ENCODE data around the gene ARHGEF3.

The ARHGEF3 gene

GRCh38 chr3:56681984-56682461 is 119.7 kb downstream of the ARHGEF3 start:
- no peak for DNase-seq (ENCODE audit: low read depth in 2 of 2)

DNA sequence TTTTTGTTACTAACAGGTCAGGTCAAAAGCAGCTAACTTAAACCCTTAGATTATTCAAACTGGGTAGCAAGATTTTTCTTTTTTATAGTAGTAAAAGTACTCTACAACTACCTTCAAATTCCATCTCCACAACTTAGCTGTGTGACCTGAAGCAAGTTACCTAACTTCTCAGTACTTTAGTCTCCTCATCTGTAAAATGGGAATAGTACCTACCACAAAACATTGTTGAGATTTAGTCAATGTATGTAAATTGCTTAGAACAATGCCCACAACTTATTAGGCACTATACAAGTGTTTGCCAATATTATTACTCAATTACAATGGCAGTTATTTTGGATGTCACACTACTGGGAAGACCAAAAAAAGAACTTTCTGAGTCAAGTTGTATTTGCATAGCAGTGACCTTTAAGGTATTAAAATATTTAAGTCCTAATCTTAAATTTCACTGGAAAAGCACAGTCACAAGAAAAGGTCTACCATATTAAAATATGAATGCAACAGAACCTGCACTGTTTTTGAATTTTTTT is 121.6 kb downstream of the ARHGEF3 start:
- no peak for DNase-seq (ENCODE audit: low read depth in 2 of 2)
